HG03196 (cell line): ENCODE data around the gene GSTM4.

ENCODE experiments used
- ATAC-seq: cut with Tn5 transposase; IDR thresholded peaks from one replicate; pipeline ENCODE4 v1.9.1; 2021; ENCODE audit not compliant: unreplicated experiment

GSTM4 gene

GRCh38 chr1:109624201-109625010 is 31.5 kb upstream of the GSTM4 start:
- peak; percentile 24 for ATAC-seq

GRCh38 chr1:109625176-109625575 is 30.7 kb upstream of the GSTM4 start:
- ATAC-seq = no peak

GRCh38 chr1:109625601-109626560 is 30.0 kb upstream of the GSTM4 start:
- ATAC-seq = no peak

GRCh38 chr1:109626682-109627408 is 29.1 kb upstream of the GSTM4 start:
- ATAC-seq = no peak

- no peak for ATAC-seq
These were observed 28.1 kb upstream of the GSTM4 start for GRCh38 chr1:109627692-109628399.

- no peak for ATAC-seq
These were observed 27.2 kb upstream of the GSTM4 start for GRCh38 chr1:109628540-109629321.

GRCh38 chr1:109629372-109630030 is 26.4 kb upstream of the GSTM4 start:
- ATAC-seq = no peak

- ATAC-seq = no peak
These were observed 25.6 kb upstream of the GSTM4 start for GRCh38 chr1:109630081-109630897.

GRCh38 chr1:109630898-109631512 is 24.9 kb upstream of the GSTM4 start:
- ATAC-seq = no peak

GRCh38 chr1:109631513-109632505 is 24.1 kb upstream of the GSTM4 start:
- no peak for ATAC-seq

GRCh38 chr1:109632671-109633346 is 23.1 kb upstream of the GSTM4 start:
- ATAC-seq = no peak

GRCh38 chr1:109634292-109634691 is 21.6 kb upstream of the GSTM4 start:
- ATAC-seq = no peak

- ATAC-seq = no peak
These were observed 20.8 kb upstream of the GSTM4 start for GRCh38 chr1:109634771-109635750.

GRCh38 chr1:109635862-109636200 is 20.1 kb upstream of the GSTM4 start:
- no peak for ATAC-seq
